ENCODE results near the gene GABARAPL1. TPM values are rescaled to one million over a fixed set of nuclear protein-coding genes. Genes with fewer than 3 reads are reported as not detected.

GABARAPL1 gene
- polyA plus RNA-seq, 1 of the 3 experiments (the other 2 are of a cell fraction): 9.2 TPM

GRCh38 chr12:10175846-10176636 is 36.6 kb upstream of the GABARAPL1 start:
- Histone ChIP-seq H3K4me2 (no peak overlapping the region), H3K9me2 (no peaks in the 10 kb centered on the region), H3K79me2 (ENCODE audit: insufficient read depth) (no peaks in the 10 kb centered on the region), H2AFZ (ENCODE audit: low read depth) (no peak overlapping the region), H3K9me3 (no peaks in the 10 kb centered on the region), H3K4me3 (ENCODE audit: low read depth in 2 of 2, low read length in 1 of 2) (no peak overlapping the region), H3F3A (replicated peaks; ENCODE audit: insufficient read depth) (no peaks in the 10 kb centered on the region), H3K4me1 (ENCODE audit: control insufficient read depth in 1 of 2, insufficient read depth in 2 of 2, low read depth in 1 of 2, low read length in 1 of 2) (no peaks in the 10 kb centered on the region), H4K20me1 (ENCODE audit: insufficient read depth) (no peaks in the 10 kb centered on the region), H3K36me3 (replicated peaks in 1 of 2; ENCODE audit: control insufficient read depth in 1 of 2, insufficient read depth in 2 of 2, low read length in 1 of 2) (no peaks in the 10 kb centered on the region), H3K27me3 (ENCODE audit: insufficient read depth) (peaks cover 26% of the 10 kb centered on the region; the same call in 1 of the 2 replicates), H3K9ac (no peak overlapping the region), H3K27ac (ENCODE audit: low read depth in 2 of 2, low read length in 1 of 2) (no peak overlapping the region)
- ChIA-PET CTCF (no interaction called here), POLR2A (no interaction called here)
- DNase-seq: no peak
- WGBS (ENCODE audit: low lambda C conversion rate): 15% methylated on average over 5 of the region's 5 CpGs
- TF ChIP-seq CTCF (IDR thresholded peaks at IDR 0.05): no peak
- no peak for TF ChIP-seq RXRA (IDR thresholded peaks at IDR 0.05; ENCODE audit: borderline replicate concordance, low read depth)
- TF ChIP-seq JUND (IDR thresholded peaks at IDR 0.05): no peak
- TF ChIP-seq CHD2 (IDR thresholded peaks at IDR 0.05; ENCODE audit: low read length, partially characterized antibody): no peak
- no peak for TF ChIP-seq TCF12 (IDR thresholded peaks at IDR 0.05)
- TF ChIP-seq, protein P1, sequence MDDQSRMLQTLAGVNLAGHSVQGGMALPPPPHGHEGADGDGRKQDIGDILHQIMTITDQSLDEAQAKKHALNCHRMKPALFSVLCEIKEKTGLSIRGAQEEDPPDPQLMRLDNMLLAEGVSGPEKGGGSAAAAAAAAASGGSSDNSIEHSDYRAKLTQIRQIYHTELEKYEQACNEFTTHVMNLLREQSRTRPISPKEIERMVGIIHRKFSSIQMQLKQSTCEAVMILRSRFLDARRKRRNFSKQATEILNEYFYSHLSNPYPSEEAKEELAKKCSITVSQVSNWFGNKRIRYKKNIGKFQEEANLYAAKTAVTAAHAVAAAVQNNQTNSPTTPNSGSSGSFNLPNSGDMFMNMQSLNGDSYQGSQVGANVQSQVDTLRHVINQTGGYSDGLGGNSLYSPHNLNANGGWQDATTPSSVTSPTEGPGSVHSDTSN (IDR thresholded peaks at IDR 0.05): no peak
- TF ChIP-seq, protein P2, sequence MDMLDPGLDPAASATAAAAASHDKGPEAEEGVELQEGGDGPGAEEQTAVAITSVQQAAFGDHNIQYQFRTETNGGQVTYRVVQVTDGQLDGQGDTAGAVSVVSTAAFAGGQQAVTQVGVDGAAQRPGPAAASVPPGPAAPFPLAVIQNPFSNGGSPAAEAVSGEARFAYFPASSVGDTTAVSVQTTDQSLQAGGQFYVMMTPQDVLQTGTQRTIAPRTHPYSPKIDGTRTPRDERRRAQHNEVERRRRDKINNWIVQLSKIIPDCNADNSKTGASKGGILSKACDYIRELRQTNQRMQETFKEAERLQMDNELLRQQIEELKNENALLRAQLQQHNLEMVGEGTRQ (IDR thresholded peaks at IDR 0.05; ENCODE audit: borderline replicate concordance, low read depth, low read length): no peak
- TF ChIP-seq POLR2AphosphoS5 (IDR thresholded peaks at IDR 0.05; ENCODE audit: low read depth, low read length): no peak
- TF ChIP-seq ZBTB33 (IDR thresholded peaks at IDR 0.05; ENCODE audit: borderline replicate concordance, low read depth): no peak
- TF ChIP-seq SMC3 (IDR thresholded peaks at IDR 0.05; ENCODE audit: low read depth, low read length): no peak
- TF ChIP-seq MEF2A (IDR thresholded peaks at IDR 0.05; ENCODE audit: borderline replicate concordance, low read depth): no peak
- TF ChIP-seq, protein P3, sequence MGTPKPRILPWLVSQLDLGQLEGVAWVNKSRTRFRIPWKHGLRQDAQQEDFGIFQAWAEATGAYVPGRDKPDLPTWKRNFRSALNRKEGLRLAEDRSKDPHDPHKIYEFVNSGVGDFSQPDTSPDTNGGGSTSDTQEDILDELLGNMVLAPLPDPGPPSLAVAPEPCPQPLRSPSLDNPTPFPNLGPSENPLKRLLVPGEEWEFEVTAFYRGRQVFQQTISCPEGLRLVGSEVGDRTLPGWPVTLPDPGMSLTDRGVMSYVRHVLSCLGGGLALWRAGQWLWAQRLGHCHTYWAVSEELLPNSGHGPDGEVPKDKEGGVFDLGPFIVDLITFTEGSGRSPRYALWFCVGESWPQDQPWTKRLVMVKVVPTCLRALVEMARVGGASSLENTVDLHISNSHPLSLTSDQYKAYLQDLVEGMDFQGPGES (IDR thresholded peaks at IDR 0.05; ENCODE audit: low read depth, low read length): no peak
- TF ChIP-seq ELF1 (IDR thresholded peaks at IDR 0.05): no peak
- TF ChIP-seq SIN3A (IDR thresholded peaks at IDR 0.05; ENCODE audit: borderline replicate concordance, low read depth, low read length): no peak
- no peak for TF ChIP-seq GABPA (IDR thresholded peaks at IDR 0.05; ENCODE audit: low read depth)
- no peak for TF ChIP-seq TAF1 (IDR thresholded peaks at IDR 0.05; ENCODE audit: borderline replicate concordance, low read depth, low read length)
- no peak for TF ChIP-seq FOXJ3 (CRISPR knock-in tag; IDR thresholded peaks at IDR 0.05)
- no peak for TF ChIP-seq EZH2phosphoT487 (IDR thresholded peaks at IDR 0.05; ENCODE audit: borderline replicate concordance, low read depth)
- TF ChIP-seq, protein P4, sequence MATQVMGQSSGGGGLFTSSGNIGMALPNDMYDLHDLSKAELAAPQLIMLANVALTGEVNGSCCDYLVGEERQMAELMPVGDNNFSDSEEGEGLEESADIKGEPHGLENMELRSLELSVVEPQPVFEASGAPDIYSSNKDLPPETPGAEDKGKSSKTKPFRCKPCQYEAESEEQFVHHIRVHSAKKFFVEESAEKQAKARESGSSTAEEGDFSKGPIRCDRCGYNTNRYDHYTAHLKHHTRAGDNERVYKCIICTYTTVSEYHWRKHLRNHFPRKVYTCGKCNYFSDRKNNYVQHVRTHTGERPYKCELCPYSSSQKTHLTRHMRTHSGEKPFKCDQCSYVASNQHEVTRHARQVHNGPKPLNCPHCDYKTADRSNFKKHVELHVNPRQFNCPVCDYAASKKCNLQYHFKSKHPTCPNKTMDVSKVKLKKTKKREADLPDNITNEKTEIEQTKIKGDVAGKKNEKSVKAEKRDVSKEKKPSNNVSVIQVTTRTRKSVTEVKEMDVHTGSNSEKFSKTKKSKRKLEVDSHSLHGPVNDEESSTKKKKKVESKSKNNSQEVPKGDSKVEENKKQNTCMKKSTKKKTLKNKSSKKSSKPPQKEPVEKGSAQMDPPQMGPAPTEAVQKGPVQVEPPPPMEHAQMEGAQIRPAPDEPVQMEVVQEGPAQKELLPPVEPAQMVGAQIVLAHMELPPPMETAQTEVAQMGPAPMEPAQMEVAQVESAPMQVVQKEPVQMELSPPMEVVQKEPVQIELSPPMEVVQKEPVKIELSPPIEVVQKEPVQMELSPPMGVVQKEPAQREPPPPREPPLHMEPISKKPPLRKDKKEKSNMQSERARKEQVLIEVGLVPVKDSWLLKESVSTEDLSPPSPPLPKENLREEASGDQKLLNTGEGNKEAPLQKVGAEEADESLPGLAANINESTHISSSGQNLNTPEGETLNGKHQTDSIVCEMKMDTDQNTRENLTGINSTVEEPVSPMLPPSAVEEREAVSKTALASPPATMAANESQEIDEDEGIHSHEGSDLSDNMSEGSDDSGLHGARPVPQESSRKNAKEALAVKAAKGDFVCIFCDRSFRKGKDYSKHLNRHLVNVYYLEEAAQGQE (IDR thresholded peaks at IDR 0.05; ENCODE audit: low read depth, low read length): no peak
- TF ChIP-seq MXI1 (IDR thresholded peaks at IDR 0.05; ENCODE audit: low read depth, low read length): no peak

Data from SK-N-SH (cell line).